PC-3 (cell line): ENCODE data around the gene MPHOSPH9. TPM values are rescaled to one million over a fixed set of nuclear protein-coding genes. Genes with fewer than 3 reads are reported as not detected.

Experiments
- ATAC-seq: fragments of 200-7000 bp; cut with Tn5 transposase; 2 replicates; pipeline ENCODE4 v1.9.1; 2020; ENCODE audit warnings: mild to moderate bottlenecking, moderate library complexity
- BruUV-seq: library from RNA; stranded (reverse); fragments of 400-500 nt; replicated peaks from 2 replicates; lab custom pipeline; 2021; lab: Mats Ljungman, UMichigan
- CTCF ChIA-PET: fragments of 300-600 bp; sonication (Branson Sonifier 250); formaldehyde crosslinking; loops from one replicate; lab custom pipeline; 2022; ENCODE audit warnings: antibody characterized with exemption; lab: Charles Lee
- POLR2A ChIA-PET: fragments of 300-600 bp; sonication (Branson Sonifier 250); formaldehyde crosslinking; loops from one replicate; lab custom pipeline; 2022; ENCODE audit warnings: antibody characterized with exemption; ENCODE audit not compliant: unreplicated experiment; lab: Charles Lee
- DNase-seq: peaks from one replicate; pipeline ENCODE4 v3.0.0-alpha.2; 2015
- H2AFZ ChIP-seq: fragments of 300-600 bp; sonication (generic); 2 replicates; pipeline ENCODE4 v1.6.0; 2016; ENCODE audit warnings: antibody characterized with exemption, low read length
- H3F3A ChIP-seq: fragments of 300-600 bp; sonication (generic); one replicate; pipeline ENCODE4 v1.6.0; 2017; ENCODE audit warnings: antibody characterized with exemption, low read length, control low read depth, mild to moderate bottlenecking; ENCODE audit not compliant: unreplicated experiment
- H3K27ac ChIP-seq: fragments of 300-600 bp; sonication (generic); 2 replicates; pipeline ENCODE4 v1.5.1; 2016; ENCODE audit warnings: mild to moderate bottlenecking, low read length
- H3K27me3 ChIP-seq: fragments of 300-600 bp; sonication (generic); 2 replicates; pipeline ENCODE4 v1.6.1; 2016; ENCODE audit warnings: low read length, mixed read lengths
- H3K36me3 ChIP-seq: fragments of 300-600 bp; sonication (generic); 2 replicates; pipeline ENCODE4 v1.6.1; 2016; ENCODE audit warnings: low read depth, mixed run types, low read length, mixed read lengths
- H3K4me1 ChIP-seq: fragments of 300-600 bp; sonication (generic); 2 replicates; pipeline ENCODE4 v1.5.1; 2016; ENCODE audit warnings: low read length; ENCODE audit not compliant: insufficient read depth
- H3K4me2 ChIP-seq: fragments of 300-600 bp; sonication (generic); 2 replicates; pipeline ENCODE4 v1.6.0; 2016; ENCODE audit warnings: low read length
- H3K4me3 ChIP-seq: fragments of 300-600 bp; sonication (generic); 2 replicates; pipeline ENCODE4 v1.5.1; 2016; ENCODE audit warnings: mild to moderate bottlenecking, low read length, mixed read lengths
- H3K79me2 ChIP-seq: fragments of 300-600 bp; sonication (generic); 2 replicates; pipeline ENCODE4 v1.6.1; 2017; ENCODE audit warnings: low read length, mixed read lengths
- H3K9ac ChIP-seq: fragments of 300-600 bp; sonication (generic); 2 replicates; pipeline ENCODE4 v1.6.0; 2016; ENCODE audit warnings: mild to moderate bottlenecking, low read length
- H3K9me2 ChIP-seq: fragments of 300-600 bp; sonication (generic); replicated peaks from 2 replicates; pipeline ENCODE4 v1.6.1; 2016; ENCODE audit warnings: mixed run types, low read length, mixed read lengths
- H3K9me3 ChIP-seq: fragments of 300-600 bp; sonication (generic); 2 replicates; pipeline ENCODE4 v1.6.1; 2016; ENCODE audit warnings: low read length, mixed read lengths
- H4K20me1 ChIP-seq: fragments of 300-600 bp; sonication (generic); 2 replicates; pipeline ENCODE4 v1.6.1; 2016; ENCODE audit warnings: low read length, mixed read lengths
- EZH2 ChIP-seq: fragments of 300-600 bp; sonication (generic); IDR thresholded peaks from one replicate; pipeline ENCODE4 v1.6.1; 2017; ENCODE audit warnings: antibody characterized with exemption, mild to moderate bottlenecking, low read length; ENCODE audit not compliant: unreplicated experiment
- EZH2phosphoT487 ChIP-seq: fragments of 300-600 bp; sonication (generic); IDR thresholded peaks from 2 replicates; pipeline ENCODE4 v1.6.1; 2018; ENCODE audit warnings: mild to moderate bottlenecking, antibody characterized with exemption, low read length, borderline replicate concordance
- intact Hi-C: fragments of 100-400 bp; cut with micrococcal nuclease; formaldehyde crosslinking; loops from 2 replicates; pipeline ENCODE4 v1.9.0; 2023
- total RNA-seq: library from RNA; depleted of rRNA; stranded (reverse); fragments of >200 nt; gene quantifications from 2 replicates; pipeline ENCODE4 v1.2.3, GENCODE V29; 2014
- TF ChIP-seq, protein P1 (sequence below): fragments of 300-600 bp; sonication (generic); conservative IDR thresholded peaks from 2 replicates; pipeline ENCODE4 v1.5.1; 2017; ENCODE audit warnings: antibody characterized with exemption, low read depth, mild to moderate bottlenecking, low read length

MPHOSPH9 gene
- total RNA-seq, 1 experiment from 2014 or later, result 42.5 TPM

DNA sequence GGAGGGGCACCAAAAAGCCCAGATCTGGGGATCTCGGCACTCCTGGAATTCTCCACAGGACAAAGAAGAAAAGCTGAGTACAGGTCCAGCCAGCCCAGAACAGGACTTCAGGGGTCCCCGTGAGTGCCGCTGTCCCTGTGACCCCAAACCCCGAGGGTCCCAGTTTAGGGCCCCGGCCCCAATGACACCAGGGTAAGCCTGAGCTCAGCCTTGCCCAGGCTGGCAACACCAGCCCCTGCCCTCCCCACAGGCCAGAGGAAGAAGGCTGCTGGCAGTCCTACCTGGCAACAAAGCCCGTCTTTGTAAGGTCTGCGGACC, 36.9 kb upstream of the MPHOSPH9 start:
- ChIA-PET CTCF (no interaction called here), POLR2A (no interaction called here)
- peak; percentile 20; the same call in 1 of the 2 replicates for ATAC-seq
- Histone ChIP-seq H3K9ac (peak overlapping the region; percentile 78), H3K9me2 (no peaks in the 10 kb centered on the region), H3K4me1 (peaks cover 10% of the 10 kb centered on the region), H3K36me3 (0 out of 2 replicates have a peak, but pooled peaks cover under 1% of the 10 kb centered on the region), H3K4me2 (peak overlapping the region; percentile 89), H3K9me3 (no peaks in the 10 kb centered on the region), H3F3A (no peaks in the 10 kb centered on the region), H3K27ac (no peak overlapping the region), H3K79me2 (peaks cover 36% of the 10 kb centered on the region), H3K4me3 (peak overlapping the region; percentile 99), H4K20me1 (no peaks in the 10 kb centered on the region), H3K27me3 (no peaks in the 10 kb centered on the region), H2AFZ (peak overlapping the region; percentile 82)
- intact Hi-C loops, result no loop called here
- no TSS peak for BruUV-seq
- TF ChIP-seq EZH2phosphoT487 (no peak), EZH2 (no peak)
- DNase-seq, result no peak

DNA sequence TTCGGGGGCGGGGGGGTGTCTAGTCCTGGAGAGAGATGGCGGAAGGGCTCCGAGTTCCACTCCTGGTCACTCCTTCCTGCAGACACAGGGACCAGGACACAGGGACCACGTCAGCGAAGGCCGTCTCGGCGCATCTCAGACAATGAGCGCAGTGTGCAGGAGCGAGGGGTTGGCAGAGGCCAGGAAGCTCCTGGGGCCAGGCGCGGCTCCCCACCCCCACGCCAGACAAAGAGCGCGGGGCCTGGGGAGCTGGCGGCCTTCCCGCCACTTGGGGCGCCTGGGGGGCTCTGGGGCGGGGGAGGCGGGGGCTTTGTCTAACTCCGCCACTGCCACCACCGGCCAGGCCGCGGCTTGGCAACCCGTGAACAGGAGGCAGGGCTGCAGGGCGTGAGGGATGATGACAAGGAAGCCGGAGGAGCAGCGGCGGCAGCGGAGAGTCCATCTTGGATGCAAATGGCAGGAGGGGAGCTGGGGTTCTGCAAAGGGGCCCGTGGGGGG, 36.5 kb upstream of the MPHOSPH9 start:
- Histone ChIP-seq H3K79me2 (peaks cover 36% of the 10 kb centered on the region), H4K20me1 (no peaks in the 10 kb centered on the region), H3K27me3 (no peaks in the 10 kb centered on the region), H3K9ac (peak overlapping the region; percentile 78), H3K9me3 (no peaks in the 10 kb centered on the region), H2AFZ (no peak overlapping the region), H3K4me1 (peaks cover 10% of the 10 kb centered on the region), H3F3A (no peaks in the 10 kb centered on the region), H3K36me3 (0 out of 2 replicates have a peak, but pooled peaks cover 5% of the 10 kb centered on the region), H3K4me3 (peak overlapping the region; percentile 99), H3K27ac (no peak overlapping the region), H3K4me2 (peak overlapping the region; percentile 89), H3K9me2 (no peaks in the 10 kb centered on the region)
- DNase-seq, result no peak
- ChIA-PET CTCF (no interaction called here), POLR2A (no interaction called here)
- intact Hi-C loops, result no loop called here
- TF ChIP-seq EZH2phosphoT487 (no peak), EZH2 (no peak)
- TF ChIP-seq, protein P1, sequence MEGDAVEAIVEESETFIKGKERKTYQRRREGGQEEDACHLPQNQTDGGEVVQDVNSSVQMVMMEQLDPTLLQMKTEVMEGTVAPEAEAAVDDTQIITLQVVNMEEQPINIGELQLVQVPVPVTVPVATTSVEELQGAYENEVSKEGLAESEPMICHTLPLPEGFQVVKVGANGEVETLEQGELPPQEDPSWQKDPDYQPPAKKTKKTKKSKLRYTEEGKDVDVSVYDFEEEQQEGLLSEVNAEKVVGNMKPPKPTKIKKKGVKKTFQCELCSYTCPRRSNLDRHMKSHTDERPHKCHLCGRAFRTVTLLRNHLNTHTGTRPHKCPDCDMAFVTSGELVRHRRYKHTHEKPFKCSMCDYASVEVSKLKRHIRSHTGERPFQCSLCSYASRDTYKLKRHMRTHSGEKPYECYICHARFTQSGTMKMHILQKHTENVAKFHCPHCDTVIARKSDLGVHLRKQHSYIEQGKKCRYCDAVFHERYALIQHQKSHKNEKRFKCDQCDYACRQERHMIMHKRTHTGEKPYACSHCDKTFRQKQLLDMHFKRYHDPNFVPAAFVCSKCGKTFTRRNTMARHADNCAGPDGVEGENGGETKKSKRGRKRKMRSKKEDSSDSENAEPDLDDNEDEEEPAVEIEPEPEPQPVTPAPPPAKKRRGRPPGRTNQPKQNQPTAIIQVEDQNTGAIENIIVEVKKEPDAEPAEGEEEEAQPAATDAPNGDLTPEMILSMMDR, result no peak
- no TSS peak for BruUV-seq
- ATAC-seq, result no peak

DNA sequence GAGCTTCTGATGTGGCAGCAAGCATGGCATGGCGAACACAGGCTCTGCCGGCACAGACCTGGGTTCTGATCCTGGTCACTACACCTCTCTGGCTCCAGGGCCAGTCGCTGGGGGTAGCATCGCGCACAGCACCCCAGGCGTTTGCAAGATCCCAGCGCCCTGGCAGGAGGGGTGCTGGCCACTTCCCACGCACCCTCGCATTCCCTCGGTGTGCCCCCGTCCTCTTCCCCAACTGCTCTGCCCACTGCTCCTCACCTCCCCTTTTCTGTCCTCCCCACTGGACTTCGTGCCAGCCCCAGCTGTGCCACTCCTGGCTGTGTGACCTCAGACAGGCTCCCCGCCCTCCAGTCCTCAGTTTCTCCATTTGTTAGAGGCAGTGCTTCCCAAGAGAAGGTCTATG, 35.9 kb upstream of the MPHOSPH9 start:
- H2AFZ ChIP-seq, result no peak overlapping the region
- H3K9me3 ChIP-seq, result no peaks in the 10 kb centered on the region
- no peaks in the 10 kb centered on the region for H3K9me2 ChIP-seq
- H4K20me1 ChIP-seq, result no peaks in the 10 kb centered on the region
- BruUV-seq, result no TSS peak
- no peak overlapping the region for H3K9ac ChIP-seq
- no peaks in the 10 kb centered on the region for H3F3A ChIP-seq
- H3K27me3 ChIP-seq, result no peaks in the 10 kb centered on the region
- H3K4me2 ChIP-seq, result no peak overlapping the region
- ATAC-seq (no peak), DNase-seq (no peak)
- POLR2A ChIA-PET, result no interaction called here
- peaks cover 36% of the 10 kb centered on the region for H3K79me2 ChIP-seq
- H3K4me1 ChIP-seq, result peaks cover 10% of the 10 kb centered on the region
- intact Hi-C loops, result no loop called here
- H3K36me3 ChIP-seq, result 0 out of 2 replicates have a peak, but pooled peaks cover 5% of the 10 kb centered on the region
- CTCF ChIA-PET, result no interaction called here
- TF ChIP-seq EZH2, result no peak
- TF ChIP-seq EZH2phosphoT487, result no peak
- TF ChIP-seq, protein P1, result no peak
- no peak overlapping the region for H3K4me3 ChIP-seq
- no peak overlapping the region for H3K27ac ChIP-seq
